Measurements from ENCODE around the gene PLOD1.

The PLOD1 gene

DNA sequence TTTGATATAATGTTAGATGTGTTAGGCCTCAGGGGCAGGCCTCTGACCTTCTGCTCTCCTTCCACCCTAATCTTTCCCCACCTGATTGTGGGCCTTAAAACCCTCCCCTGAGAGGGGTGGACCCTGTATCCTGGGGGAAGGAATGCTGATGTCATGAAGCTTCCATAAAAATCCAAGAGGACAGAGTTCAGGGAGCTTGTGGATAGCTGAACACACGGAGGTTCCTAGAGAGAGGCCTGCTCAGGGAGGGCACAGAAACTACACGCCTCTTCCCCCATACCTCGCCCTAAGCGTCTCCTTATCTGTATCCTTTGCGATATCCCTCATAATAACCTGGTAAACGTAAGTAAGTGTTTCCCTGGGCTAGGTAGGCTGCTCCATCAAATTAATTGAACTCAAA lies 50.1 kb downstream of the PLOD1 start:
- Histone ChIP-seq H3K9me3 (ENCODE audit: insufficient read depth, low read length, severe bottlenecking) (no peaks in the 10 kb centered on the region), H3K27ac (ENCODE audit: low read length) (no peak overlapping the region), H3K4me1 (ENCODE audit: insufficient read depth, low read length) (peaks cover 36% of the 10 kb centered on the region), H3K4me2 (ENCODE audit: insufficient read depth, low read length) (no peak overlapping the region), H3K4me3 (ENCODE audit: low read depth in 1 of 2, low read length in 2 of 2) (no peak overlapping the region), H3K36me3 (ENCODE audit: insufficient read depth, low read length) (peaks cover 64% of the 10 kb centered on the region), H3K79me2 (ENCODE audit: insufficient read depth, low read length) (peaks cover 86% of the 10 kb centered on the region), H3K27me3 (ENCODE audit: insufficient read depth, low read length, poor library complexity) (no peaks in the 10 kb centered on the region), H3K9ac (ENCODE audit: low read depth, low read length) (no peak overlapping the region), H4K20me1 (ENCODE audit: insufficient read depth, low read length) (peaks cover 35% of the 10 kb centered on the region), H2AFZ (ENCODE audit: low read depth, low read length) (no peak overlapping the region)
- DNase-seq (no peak), ATAC-seq (ENCODE audit: insufficient read depth, low read depth) (no peak)
- TF ChIP-seq EZH2 (IDR thresholded peaks at IDR 0.05; ENCODE audit: borderline replicate concordance, low read depth, low read length, severe bottlenecking): no peak
- TF ChIP-seq, protein P1, sequence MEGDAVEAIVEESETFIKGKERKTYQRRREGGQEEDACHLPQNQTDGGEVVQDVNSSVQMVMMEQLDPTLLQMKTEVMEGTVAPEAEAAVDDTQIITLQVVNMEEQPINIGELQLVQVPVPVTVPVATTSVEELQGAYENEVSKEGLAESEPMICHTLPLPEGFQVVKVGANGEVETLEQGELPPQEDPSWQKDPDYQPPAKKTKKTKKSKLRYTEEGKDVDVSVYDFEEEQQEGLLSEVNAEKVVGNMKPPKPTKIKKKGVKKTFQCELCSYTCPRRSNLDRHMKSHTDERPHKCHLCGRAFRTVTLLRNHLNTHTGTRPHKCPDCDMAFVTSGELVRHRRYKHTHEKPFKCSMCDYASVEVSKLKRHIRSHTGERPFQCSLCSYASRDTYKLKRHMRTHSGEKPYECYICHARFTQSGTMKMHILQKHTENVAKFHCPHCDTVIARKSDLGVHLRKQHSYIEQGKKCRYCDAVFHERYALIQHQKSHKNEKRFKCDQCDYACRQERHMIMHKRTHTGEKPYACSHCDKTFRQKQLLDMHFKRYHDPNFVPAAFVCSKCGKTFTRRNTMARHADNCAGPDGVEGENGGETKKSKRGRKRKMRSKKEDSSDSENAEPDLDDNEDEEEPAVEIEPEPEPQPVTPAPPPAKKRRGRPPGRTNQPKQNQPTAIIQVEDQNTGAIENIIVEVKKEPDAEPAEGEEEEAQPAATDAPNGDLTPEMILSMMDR (IDR thresholded peaks at IDR 0.05; ENCODE audit: borderline replicate concordance, extremely low read depth, low read length, poor library complexity, severe bottlenecking): no peak

GRCh38 chr1:11985171-11985570 lies 50.7 kb downstream of the PLOD1 start:
- H3K36me3 ChIP-seq (ENCODE audit: insufficient read depth, low read length): peaks cover 70% of the 10 kb centered on the region
- no peak overlapping the region for H2AFZ ChIP-seq (ENCODE audit: low read depth, low read length)
- no peak overlapping the region for H3K4me3 ChIP-seq (ENCODE audit: low read depth in 1 of 2, low read length in 2 of 2)
- no peak for ATAC-seq (ENCODE audit: insufficient read depth, low read depth)
- H3K79me2 ChIP-seq (ENCODE audit: insufficient read depth, low read length): peaks cover 92% of the 10 kb centered on the region
- no peaks in the 10 kb centered on the region for H3K9me3 ChIP-seq (ENCODE audit: insufficient read depth, low read length, severe bottlenecking)
- no peak overlapping the region for H3K4me2 ChIP-seq (ENCODE audit: insufficient read depth, low read length)
- no peak for DNase-seq
- H4K20me1 ChIP-seq (ENCODE audit: insufficient read depth, low read length): peaks cover 39% of the 10 kb centered on the region
- H3K27me3 ChIP-seq (ENCODE audit: insufficient read depth, low read length, poor library complexity): no peaks in the 10 kb centered on the region
- peaks cover 32% of the 10 kb centered on the region for H3K4me1 ChIP-seq (ENCODE audit: insufficient read depth, low read length)
- no peak for TF ChIP-seq EZH2 (IDR thresholded peaks at IDR 0.05; ENCODE audit: borderline replicate concordance, low read depth, low read length, severe bottlenecking)
- TF ChIP-seq, protein P1 (IDR thresholded peaks at IDR 0.05; ENCODE audit: borderline replicate concordance, extremely low read depth, low read length, poor library complexity, severe bottlenecking): no peak
- no peak overlapping the region for H3K27ac ChIP-seq (ENCODE audit: low read length)
- H3K9ac ChIP-seq (ENCODE audit: low read depth, low read length): no peak overlapping the region

DNA sequence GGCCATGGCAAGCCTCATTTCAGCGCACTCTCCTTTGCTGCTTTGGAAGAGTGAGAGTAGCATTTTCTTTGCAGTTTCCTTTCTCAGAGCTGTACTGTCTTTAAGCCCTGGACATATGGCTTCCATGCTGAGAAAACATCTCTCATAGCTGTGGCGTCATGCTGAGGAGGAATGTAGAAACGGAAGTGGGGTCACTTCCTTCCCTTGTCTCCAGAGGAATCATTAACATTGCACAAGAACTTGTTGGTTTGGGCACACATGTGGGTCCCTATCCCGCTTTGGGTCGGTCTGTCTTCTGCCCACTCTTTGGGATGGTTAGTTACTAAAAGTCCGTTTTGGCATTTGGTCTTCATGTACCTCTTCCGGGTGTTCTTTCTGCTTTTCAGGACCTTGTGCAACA lies 51.3 kb downstream of the PLOD1 start:
- peaks cover 29% of the 10 kb centered on the region for H3K4me1 ChIP-seq (ENCODE audit: insufficient read depth, low read length)
- no peak overlapping the region for H2AFZ ChIP-seq (ENCODE audit: low read depth, low read length)
- ATAC-seq (ENCODE audit: insufficient read depth, low read depth) (no peak), DNase-seq (no peak)
- no peak overlapping the region for H3K27ac ChIP-seq (ENCODE audit: low read length)
- no peak overlapping the region for H3K4me3 ChIP-seq (ENCODE audit: low read depth in 1 of 2, low read length in 2 of 2)
- H4K20me1 ChIP-seq (ENCODE audit: insufficient read depth, low read length): peaks cover 46% of the 10 kb centered on the region
- H3K4me2 ChIP-seq (ENCODE audit: insufficient read depth, low read length): no peak overlapping the region
- H3K9ac ChIP-seq (ENCODE audit: low read depth, low read length): no peak overlapping the region
- no peaks in the 10 kb centered on the region for H3K9me3 ChIP-seq (ENCODE audit: insufficient read depth, low read length, severe bottlenecking)
- peaks cover 92% of the 10 kb centered on the region for H3K79me2 ChIP-seq (ENCODE audit: insufficient read depth, low read length)
- peaks cover 77% of the 10 kb centered on the region for H3K36me3 ChIP-seq (ENCODE audit: insufficient read depth, low read length)
- H3K27me3 ChIP-seq (ENCODE audit: insufficient read depth, low read length, poor library complexity): no peaks in the 10 kb centered on the region
- no peak for TF ChIP-seq EZH2 (IDR thresholded peaks at IDR 0.05; ENCODE audit: borderline replicate concordance, low read depth, low read length, severe bottlenecking)
- TF ChIP-seq, protein P1 (IDR thresholded peaks at IDR 0.05; ENCODE audit: borderline replicate concordance, extremely low read depth, low read length, poor library complexity, severe bottlenecking): no peak

DNA sequence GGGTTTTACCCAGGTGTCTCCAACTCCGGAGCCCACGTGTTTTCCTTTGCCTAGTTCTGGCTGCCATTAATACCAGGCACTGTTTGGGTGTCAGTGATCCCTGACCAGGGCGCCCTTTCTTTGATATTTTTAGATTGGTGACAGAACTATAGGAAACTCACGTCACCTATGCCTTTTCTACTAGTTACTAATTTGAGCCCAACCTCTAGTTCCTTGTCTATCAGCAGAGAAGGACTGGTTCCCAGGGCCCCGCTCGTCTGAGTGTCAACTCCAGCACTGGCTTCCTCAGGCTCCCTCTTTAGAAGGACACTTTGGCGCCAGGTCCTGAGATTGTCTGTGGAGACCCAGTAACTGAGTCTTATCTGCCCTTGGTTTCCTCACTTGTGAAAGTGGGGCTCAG lies 55.2 kb downstream of the PLOD1 start:
- peaks cover 46% of the 10 kb centered on the region for H4K20me1 ChIP-seq (ENCODE audit: insufficient read depth, low read length)
- no peaks in the 10 kb centered on the region for H3K9me3 ChIP-seq (ENCODE audit: insufficient read depth, low read length, severe bottlenecking)
- no peak overlapping the region for H3K27ac ChIP-seq (ENCODE audit: low read length)
- no peak for DNase-seq
- no peak overlapping the region for H3K9ac ChIP-seq (ENCODE audit: low read depth, low read length)
- H3K27me3 ChIP-seq (ENCODE audit: insufficient read depth, low read length, poor library complexity): no peaks in the 10 kb centered on the region
- H3K4me2 ChIP-seq (ENCODE audit: insufficient read depth, low read length): no peak overlapping the region
- peaks cover 73% of the 10 kb centered on the region for H3K36me3 ChIP-seq (ENCODE audit: insufficient read depth, low read length)
- no peak overlapping the region for H2AFZ ChIP-seq (ENCODE audit: low read depth, low read length)
- no peaks in the 10 kb centered on the region for H3K4me1 ChIP-seq (ENCODE audit: insufficient read depth, low read length)
- H3K79me2 ChIP-seq (ENCODE audit: insufficient read depth, low read length): peaks cover 59% of the 10 kb centered on the region
- H3K4me3 ChIP-seq (ENCODE audit: low read depth in 1 of 2, low read length in 2 of 2): no peak overlapping the region
- TF ChIP-seq, protein P1 (IDR thresholded peaks at IDR 0.05; ENCODE audit: borderline replicate concordance, extremely low read depth, low read length, poor library complexity, severe bottlenecking): no peak
- no peak for TF ChIP-seq EZH2 (IDR thresholded peaks at IDR 0.05; ENCODE audit: borderline replicate concordance, low read depth, low read length, severe bottlenecking)
- ATAC-seq (ENCODE audit: insufficient read depth, low read depth): no peak

Data from DND-41 (cell line).